ENCODE data around the gene SARS1. TPM values are rescaled to one million over a fixed set of nuclear protein-coding genes. Genes with fewer than 3 reads are reported as not detected.

Gene SARS1
- total RNA-seq, 1 donor: 235 TPM

DNA sequence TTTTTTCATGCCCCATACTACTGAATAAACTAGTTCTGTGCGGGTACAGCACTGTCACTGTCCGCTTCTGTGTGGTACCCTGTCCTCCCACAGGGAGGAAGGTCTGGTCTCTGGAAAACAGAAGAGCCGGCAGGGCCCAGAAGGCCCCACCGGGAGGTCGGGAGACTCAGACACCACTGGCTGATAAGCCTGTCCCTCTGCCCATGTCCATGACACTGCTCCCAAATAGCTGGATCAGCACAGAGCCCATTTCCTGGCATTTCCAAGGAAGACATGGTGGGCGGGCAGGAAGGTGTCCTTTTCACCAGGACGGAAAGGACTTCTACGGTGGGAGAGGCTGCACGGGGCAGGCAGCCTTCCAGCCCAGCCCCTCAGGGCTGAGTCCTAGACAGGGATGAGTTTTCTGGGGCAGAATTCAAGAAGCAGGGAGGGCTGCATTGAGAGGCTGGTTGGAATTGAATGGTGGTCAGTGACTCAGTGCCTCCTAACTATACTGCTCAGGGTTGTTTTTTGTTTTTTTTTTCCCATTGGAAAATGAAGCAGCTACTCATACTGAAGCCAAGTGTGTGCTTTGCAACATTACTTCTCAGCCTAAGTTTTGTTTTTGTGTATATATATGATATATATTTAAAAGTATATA lies 62.1 kb downstream of the SARS1 start:
- DNase-seq (ENCODE audit: low read depth): no peak
- TF ChIP-seq, protein P1, sequence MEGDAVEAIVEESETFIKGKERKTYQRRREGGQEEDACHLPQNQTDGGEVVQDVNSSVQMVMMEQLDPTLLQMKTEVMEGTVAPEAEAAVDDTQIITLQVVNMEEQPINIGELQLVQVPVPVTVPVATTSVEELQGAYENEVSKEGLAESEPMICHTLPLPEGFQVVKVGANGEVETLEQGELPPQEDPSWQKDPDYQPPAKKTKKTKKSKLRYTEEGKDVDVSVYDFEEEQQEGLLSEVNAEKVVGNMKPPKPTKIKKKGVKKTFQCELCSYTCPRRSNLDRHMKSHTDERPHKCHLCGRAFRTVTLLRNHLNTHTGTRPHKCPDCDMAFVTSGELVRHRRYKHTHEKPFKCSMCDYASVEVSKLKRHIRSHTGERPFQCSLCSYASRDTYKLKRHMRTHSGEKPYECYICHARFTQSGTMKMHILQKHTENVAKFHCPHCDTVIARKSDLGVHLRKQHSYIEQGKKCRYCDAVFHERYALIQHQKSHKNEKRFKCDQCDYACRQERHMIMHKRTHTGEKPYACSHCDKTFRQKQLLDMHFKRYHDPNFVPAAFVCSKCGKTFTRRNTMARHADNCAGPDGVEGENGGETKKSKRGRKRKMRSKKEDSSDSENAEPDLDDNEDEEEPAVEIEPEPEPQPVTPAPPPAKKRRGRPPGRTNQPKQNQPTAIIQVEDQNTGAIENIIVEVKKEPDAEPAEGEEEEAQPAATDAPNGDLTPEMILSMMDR (IDR thresholded peaks at IDR 0.05; ENCODE audit: insufficient read depth, low read depth, low read length): no peak
- no peak overlapping the region for H3K4me3 ChIP-seq (ENCODE audit: low read depth, low read length)

DNA sequence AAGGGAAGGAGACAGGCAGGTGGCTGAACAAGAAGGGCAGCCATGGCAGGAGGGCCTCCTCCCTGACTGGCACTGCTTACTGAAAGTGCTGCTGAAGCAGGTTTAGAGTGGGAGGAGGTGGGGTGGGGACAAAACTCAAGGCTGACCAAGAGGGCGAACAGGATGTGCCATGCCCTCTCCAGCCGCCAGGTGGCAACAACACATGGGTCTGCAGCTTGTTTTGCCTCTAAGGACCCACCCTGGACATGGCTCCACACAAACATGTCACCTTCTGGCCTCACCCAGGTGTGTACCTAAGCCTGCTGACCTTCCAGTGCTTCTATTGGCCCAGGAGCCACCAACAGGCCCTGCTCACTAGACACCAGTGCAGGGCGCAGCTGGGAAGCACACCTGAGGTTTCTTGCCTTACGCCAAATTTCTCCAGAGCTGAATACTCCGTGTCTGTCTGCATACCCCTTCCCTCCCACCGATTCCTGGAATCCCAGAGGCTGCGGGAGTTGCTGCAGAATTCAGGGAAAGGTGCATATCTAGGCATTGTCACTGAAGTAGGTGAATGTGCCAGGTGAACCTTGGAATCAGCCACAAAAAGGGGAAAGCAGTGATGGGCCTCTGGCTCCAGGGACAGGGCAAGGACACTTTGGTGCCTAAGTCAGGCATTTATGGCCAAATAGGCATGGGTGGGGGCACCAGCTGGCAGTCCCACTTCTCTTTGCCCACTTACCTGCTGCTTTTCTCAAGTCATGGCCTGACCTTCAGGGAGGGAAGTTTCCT lies 63.9 kb downstream of the SARS1 start:
- TF ChIP-seq, protein P1 (IDR thresholded peaks at IDR 0.05; ENCODE audit: insufficient read depth, low read depth, low read length): peak; percentile 93
- H3K4me3 ChIP-seq (ENCODE audit: low read depth, low read length): no peak overlapping the region
- DNase-seq (ENCODE audit: low read depth): peak; percentile 68

DNA sequence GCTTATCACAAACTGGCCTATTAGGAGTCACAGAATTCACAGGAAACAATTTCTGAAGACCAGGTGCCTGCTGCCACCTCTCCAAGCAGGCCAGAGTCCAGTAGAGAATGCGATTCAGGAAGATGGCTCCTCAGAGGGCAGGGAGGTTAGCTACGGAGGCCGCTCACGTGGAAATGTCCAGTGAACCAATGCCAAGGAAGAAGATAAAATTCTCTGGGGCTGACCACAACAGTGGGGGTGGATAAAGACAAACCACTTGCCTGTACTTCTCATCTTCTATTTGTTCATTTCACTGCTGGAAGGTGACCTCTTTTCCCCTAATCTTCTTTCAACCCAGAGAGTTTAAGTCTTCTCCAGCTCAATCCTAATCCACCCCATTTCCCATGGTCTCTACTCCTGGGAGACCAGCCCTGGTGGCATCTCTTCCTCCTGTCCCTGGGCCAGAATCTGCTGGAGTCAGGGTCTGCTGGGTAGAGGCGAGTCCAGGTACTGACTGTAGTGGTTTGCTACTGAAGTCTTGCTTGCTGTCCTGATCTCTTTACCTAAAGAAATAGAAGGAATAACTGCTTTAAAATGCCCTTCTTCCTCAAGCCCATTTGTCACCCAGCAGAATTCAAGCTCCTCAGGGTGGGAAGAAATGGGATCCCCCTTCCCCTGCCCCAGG lies 66.0 kb downstream of the SARS1 start:
- TF ChIP-seq, protein P1 (IDR thresholded peaks at IDR 0.05; ENCODE audit: insufficient read depth, low read depth, low read length): no peak
- no peak for DNase-seq (ENCODE audit: low read depth)
- H3K4me3 ChIP-seq (ENCODE audit: low read depth, low read length): no peak overlapping the region

DNA sequence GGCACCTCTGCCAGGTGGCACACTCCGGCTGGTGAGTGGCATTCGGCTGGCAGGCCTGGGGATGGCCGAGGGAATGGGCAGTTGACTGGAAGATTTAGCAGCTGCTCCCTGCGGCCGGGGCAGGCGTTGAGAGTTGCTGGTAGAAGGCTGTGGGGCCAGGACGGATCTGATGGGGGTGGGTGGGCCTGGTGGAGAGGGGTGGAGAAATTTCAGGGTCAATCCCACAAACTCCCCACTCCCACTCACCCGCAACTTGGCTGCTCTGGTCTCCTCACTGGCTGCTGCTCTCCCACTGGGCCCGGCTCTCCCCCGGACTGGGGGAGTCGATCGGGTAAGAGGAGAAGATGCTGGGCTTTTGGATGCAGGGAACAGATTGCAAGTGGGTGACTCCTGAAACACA lies 67.1 kb downstream of the SARS1 start:
- no peak overlapping the region for H3K4me3 ChIP-seq (ENCODE audit: low read depth, low read length)
- TF ChIP-seq, protein P1 (IDR thresholded peaks at IDR 0.05; ENCODE audit: insufficient read depth, low read depth, low read length): no peak
- DNase-seq (ENCODE audit: low read depth): no peak

DNA sequence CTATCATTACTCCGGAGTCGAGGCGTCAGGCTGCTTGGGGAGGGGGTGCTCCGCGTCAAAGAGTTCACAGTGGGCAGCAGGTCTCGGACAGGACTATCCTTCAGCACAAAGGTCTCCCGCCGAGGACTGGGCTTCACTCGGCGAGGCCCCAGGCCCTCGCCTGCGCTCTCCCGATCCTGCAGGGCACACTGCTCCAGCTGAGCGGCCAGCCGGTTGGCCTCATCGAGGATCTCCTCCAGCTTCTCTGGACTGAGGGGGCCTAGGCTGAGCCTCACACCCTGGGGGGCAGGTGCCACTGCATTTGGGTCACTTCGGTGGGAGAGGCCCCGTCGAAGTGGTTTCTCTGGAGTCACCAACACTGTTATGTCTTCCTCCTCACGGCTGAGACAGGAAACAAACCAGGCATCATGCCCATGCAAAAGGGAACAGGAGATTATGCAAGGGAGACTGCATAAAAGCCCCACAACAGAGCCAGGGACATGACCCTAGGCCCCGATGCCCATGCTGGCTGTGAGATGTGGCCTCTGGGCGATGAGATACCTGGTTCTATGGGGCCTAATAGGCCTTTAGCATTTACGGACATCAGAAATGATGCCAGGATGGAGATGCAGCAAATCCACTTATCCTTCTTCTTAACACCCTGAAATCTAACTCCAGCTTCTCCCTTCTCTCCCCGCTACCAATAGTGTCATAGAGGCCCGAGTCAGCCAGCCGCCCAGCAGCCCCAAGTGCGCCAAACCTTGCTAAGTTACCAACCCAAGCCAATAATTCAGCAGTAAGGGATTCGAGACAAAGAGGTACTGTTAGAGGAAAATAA lies 68.2 kb downstream of the SARS1 start:
- TF ChIP-seq, protein P1 (IDR thresholded peaks at IDR 0.05; ENCODE audit: insufficient read depth, low read depth, low read length): no peak
- DNase-seq (ENCODE audit: low read depth): peak; percentile 45
- H3K4me3 ChIP-seq (ENCODE audit: low read depth, low read length): peak overlapping the region; percentile 81

DNA sequence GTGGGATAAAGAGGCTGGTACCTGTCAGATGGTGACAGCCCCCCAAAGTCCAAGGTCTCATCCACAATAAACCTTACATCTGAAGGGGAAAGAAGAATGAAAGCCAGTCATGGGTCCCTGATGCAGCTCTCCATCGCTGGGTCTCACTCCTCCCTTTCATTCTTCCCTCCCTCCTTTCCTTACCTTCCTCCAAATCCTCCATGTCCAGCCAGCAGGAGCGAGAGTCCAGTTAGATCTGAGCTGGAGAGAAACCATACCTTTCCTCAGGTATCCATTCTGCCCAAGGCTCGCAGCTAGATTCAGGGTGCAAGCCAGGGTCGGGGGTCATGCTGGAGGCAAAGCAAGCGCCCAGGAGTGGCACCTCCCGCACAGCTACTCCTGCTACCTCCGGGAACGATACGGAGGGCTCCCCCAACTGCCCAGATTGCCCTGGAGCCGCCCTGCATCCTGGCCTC lies 68.8 kb downstream of the SARS1 start:
- no peak for DNase-seq (ENCODE audit: low read depth)
- TF ChIP-seq, protein P1 (IDR thresholded peaks at IDR 0.05; ENCODE audit: insufficient read depth, low read depth, low read length): peak; percentile 4
- H3K4me3 ChIP-seq (ENCODE audit: low read depth, low read length): peak overlapping the region; percentile 81

All from fibroblast of villous mesenchyme (primary cell).